GM19023 (cell line): Measurements from ENCODE around the gene WASHC2A.
"Not testable (repeated sequence)": the region's sequence is repeated elsewhere in the genome, so short reads cannot be mapped to it uniquely, and the experiment has no call there.

ENCODE experiments used
- ATAC-seq: cut with Tn5 transposase; IDR thresholded peaks from one replicate; pipeline ENCODE4 v1.9.1; 2021; ENCODE audit warnings: mild to moderate bottlenecking, moderate library complexity; ENCODE audit not compliant: unreplicated experiment

The WASHC2A gene

DNA sequence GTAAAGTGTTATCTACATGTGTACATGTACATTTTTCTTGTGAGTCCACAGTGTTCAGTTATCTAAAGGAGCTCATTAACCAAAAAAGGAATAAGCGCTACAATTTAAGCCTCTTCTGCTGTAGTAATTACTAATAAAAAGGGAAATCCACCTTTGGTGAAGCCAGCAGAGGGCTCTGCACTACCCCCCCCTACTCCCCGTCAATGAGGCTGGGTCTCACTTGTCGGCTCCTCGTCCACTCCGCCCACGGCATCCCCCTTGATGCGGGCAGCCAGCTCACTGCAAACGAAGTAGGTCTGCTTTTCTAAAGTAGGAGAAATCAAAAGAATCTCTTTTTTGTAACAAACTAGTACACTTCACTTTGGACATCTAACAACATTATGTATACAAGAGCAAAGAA, 4.7 kb upstream of the WASHC2A start:
- ATAC-seq = no peak

DNA sequence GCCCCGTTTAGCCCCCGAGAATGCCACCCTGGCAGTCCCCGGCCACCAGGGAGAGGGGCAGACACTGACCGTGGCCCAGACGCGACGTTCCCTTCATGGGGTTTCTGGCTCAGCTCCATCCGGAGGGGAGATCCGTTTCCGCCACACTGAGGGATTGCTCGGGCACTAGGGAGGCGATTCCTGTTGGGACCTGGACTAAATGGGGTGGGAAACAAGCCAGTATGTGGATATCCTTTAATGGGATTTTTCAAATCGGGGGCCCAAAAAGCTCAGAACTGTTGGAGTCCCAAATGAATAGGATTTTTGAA, 552 bp downstream of the WASHC2A start:
- not testable (repeated sequence) for ATAC-seq

DNA sequence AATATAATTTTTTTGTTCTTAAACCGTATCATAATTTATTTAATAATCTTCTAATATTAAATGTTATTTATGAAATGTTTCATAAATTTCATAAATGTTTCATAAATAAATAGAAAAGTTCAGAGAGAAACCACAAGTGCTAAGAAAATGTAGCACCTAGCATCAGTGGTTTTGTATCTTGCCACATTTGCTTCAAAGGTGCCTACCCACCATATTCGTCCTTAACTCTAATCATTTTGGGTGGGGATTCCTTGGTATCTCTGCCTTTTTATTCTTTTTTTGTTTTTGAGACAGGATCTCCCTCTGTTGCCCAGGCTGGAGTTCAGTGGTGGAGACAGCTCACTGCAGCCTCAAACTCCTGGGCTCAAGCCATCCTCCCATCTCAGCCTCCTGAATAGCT, 7.4 kb downstream of the WASHC2A start:
- ATAC-seq = not testable (repeated sequence)

DNA sequence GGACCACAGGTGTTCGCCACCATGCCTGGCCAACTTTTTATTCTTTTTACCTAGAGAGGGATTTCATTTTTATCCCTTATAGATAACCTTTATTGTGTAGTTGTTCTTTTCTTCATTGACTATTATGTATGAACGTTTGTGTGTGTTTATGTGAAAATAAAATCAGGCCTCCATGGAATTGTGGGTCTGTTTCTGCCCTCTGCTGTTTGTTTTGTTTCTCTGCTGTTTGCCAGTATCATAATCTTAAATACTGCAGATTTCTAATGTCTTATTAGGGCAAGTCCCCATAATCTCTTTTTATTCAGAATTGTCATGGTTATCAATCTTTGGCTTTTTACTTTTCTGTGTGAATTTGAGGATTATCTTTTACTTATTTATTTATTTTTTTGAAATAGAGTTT, 7.8 kb downstream of the WASHC2A start:
- not testable (repeated sequence) for ATAC-seq

DNA sequence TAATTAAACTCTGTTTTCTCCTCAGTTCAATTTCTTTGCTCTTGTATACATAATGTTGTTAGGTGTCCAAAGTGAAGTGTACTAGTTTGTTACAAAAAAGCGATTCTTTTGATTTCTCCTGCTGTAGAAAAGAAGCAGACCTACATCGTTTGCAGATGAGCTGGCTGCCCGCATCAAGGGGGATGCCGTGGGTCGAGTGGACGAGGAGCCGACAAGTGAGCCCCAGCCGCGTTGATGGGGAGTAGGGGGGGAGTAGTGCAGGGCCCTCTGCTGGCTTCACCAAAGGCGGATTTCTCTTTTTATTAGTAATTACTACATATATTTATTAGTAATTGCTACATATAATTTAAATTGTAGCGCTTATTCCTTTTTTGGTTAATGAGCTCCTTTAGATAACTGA, 23.6 kb downstream of the WASHC2A start:
- ATAC-seq = not testable (repeated sequence)

DNA sequence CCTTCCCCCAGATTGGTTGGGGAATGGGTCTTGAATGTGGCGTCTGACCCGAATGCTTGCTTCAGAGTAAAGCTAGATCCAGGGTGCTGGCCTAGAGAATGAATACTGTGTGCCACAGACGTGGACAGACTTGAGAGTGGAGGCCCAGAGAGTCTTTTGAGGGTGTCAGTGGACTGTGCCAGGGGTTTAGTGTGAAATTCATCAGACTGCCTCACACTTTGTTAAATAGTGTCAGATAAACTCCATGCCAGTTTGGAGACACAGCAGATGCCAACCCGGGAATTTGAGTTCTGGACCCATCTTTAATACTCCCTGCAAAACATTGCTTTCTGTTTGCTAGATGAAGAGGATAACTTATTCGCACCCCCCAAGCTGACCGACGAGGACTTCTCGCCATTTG, 25.2 kb downstream of the WASHC2A start:
- not testable (repeated sequence) for ATAC-seq

DNA sequence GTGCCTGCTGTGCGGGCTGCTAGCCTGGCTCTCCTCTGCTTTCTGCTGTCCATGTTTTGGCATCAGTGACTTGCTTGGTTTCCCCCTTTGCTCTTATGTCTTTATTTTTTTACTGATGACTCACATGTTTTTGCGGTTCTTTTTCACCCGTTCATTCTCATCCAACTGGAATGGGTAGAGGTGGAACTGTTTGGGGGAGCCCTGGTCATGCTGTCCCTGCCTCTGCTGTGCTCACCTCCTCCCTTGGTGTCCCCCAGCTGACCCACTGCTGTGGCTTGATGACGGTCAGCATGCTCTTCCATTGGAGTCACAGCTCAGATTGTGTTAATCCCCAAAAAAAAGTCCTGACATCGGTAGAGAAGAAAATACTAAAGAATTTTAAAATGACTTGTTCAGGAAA, 26.9 kb downstream of the WASHC2A start:
- ATAC-seq = not testable (repeated sequence)

DNA sequence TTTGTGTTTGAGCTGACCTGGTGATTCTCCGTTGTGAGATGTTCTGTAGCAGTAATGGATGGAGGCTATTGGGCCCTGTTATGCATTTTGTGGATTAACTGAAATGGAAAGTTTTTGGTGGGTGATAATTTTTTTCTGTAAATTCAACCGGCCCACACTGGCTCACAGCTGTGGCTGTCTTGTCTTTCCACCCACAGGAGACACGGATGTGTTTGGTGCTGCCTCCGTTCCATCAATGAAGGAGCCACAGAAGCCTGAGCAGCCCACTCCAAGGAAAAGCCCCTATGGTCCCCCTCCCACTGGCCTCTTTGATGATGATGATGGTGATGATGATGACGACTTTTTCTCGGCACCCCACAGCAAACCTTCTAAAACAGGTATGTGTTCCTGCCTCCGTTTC, 27.6 kb downstream of the WASHC2A start:
- ATAC-seq = not testable (repeated sequence)

DNA sequence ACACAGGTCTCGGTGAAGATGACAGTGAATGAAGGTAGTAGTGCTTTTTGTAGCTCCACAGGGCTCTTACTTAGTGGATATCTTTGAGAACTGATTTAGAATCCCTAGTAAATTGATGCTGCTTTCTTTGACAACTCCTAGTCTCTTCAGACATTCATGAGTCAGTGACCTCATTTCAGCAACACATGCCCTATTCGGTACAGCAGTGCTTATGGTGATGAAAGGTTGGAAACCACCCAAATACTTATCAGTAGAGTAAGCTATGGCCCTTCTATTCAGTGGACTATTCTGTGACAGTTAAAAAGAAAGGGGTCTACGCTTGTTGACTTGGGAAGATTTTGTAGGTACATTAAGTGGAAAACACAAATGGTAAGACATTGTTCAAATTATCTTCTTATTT, 29.0 kb downstream of the WASHC2A start:
- not testable (repeated sequence) for ATAC-seq

DNA sequence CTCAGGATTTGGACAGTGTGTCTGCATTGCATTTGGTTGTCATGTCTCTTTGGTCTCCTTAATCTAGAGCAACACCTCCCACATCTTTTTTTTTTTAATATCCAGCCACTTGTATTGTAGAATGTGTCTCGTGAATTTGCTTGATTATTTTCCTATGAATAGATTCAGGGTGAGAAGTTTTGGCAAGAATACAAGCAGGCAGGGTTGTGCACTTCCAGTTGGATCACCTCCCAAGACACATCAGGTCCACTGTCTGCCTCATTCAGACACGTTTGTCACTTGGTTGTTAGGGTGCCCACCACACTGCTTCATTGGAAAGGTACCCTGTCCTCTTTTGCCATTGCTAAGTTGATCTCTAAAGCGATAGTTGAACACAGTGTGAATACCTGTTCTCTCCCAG, 30.9 kb downstream of the WASHC2A start:
- not testable (repeated sequence) for ATAC-seq

DNA sequence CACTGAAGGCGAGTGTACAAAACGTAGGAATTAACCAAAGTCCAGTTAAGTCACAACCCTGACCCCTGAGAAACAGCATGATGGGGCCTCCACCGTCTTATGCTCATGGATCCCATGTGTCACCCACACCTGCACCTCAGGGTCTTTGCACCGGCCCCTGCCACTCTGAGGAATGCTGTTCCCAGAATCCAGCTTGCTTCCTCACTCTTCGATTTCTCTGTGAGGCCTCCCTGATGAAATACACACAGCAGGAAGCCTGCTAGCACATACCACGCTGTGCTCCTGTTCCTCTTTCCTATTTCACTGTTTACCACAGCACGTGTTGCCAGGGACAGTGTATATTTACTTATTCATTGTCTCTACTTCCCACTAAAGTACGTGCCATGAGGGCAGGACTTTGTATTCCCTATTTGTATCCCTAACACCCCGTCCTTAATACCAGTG, 33.4 kb downstream of the WASHC2A start:
- ATAC-seq = not testable (repeated sequence)

DNA sequence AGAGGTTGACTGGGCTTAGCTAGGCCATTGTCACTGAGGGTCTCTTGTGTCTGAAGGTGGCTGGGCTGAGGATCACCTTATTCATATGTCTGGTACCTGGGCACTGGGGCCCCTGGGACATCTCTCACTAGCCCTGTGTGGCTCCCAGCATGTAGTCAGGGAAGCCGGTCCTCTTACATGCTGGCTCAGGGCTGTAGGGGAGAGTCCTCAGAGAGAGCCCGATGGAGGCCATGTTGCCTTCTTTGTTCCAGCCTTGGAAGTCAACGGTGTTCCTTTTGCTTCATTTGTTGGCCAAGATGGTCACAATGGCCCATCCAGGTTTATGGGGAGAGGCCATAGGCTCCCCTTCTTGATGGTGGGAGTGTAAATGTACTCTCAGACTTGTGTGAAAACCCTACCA, 34.0 kb downstream of the WASHC2A start:
- not testable (repeated sequence) for ATAC-seq

DNA sequence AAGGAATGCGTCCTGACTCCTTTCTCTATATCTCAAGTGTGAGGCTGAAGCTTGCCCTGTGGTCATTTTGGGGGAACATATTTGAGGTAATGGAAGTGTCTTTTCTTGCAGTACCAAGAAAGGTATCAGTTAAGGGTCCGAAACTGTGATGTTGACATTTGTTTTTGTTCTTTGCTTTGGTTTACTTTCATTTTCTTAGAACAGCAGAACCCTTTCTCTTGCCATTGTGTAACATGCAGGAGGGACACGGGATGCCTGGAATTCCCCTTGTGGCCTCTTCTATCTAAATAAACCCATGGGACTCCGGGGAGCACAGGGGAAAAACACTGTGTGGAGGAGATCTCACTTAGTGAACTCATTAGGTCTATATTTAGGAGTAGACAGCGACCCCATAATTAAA, 34.5 kb downstream of the WASHC2A start:
- ATAC-seq = peak; percentile 83

DNA sequence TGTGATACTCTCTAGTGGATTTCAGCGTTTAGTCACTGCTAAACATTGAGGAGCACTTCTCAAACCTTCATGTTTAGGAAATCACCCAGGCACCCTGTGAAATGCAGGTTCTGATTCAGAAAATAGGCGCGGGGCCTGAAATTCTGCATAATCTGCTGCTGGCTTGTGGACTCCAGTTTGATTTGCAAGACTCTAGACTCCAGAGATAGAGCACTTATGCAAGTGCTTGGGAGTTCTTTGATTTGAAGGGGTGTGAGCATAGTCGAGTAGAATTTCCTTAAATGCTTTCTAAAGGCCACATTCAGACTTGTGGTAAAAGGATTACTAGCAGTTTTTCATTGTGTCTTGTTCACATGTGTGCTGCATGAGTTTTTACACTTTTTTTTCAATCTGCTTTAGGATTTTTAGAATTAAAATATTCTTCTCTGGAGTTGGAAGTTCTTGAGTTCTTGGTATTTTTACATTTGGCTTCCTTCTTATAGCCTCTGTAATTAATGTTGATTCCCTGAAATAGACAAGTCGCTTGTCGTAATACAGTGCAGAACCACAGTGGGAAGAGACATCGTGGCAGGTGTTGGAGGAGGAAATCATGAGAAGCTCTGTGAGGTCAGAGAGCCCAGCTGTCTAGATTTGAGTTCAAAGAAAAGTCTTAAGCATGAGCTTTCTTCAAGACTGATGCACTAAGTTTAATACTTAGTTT, 41.4 kb downstream of the WASHC2A start:
- ATAC-seq = not testable (repeated sequence)

DNA sequence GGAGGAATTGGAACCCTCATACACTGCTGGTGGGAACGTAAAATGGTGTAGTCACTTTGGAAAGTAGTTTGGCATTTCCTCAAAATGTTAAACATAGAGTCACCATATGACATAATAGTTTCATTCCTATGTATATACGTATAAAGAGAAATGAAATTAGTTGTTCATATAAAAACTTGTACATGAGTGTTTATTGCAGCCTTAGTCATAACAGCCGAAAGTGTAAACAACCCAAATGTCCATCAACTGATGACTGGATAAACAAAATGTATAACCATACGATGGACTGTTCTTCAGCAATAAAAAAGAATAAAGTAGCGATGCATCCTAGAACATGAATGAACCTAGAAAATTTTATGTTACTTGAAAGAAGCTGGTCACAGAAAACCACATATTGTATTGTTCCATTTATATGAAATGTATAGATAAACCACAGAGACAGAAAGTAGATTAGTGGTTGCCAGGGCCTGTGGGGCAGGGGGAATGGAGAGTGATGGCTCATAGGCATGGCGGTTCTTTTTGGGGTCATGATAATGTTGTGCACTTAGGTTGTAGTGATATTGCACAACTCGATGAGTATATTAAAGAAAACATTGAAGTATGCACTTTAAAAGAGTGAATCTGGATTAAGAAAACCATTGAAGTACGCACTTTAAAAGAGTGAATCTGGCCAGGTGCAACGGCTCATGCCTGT, 44.8 kb downstream of the WASHC2A start:
- ATAC-seq = not testable (repeated sequence)

DNA sequence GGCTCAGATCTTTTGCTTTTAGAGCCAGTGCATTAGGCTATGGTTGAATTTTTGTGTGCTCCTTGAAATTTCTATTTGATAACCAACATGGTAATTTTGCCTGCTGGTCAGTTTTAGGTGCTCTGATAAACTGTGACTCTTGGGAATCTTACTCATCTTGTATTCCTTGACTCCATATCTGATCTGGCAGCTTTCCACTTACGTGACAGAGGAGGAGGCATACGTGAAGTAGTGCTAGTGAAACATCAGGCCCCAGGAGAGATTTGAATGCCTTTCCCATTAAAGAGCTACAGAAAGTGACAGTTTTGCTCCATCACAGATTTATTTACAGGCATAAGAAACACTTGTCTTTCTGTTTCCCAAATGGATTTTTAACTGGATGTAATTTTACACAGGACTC, 59.0 kb downstream of the WASHC2A start:
- ATAC-seq = not testable (repeated sequence)

DNA sequence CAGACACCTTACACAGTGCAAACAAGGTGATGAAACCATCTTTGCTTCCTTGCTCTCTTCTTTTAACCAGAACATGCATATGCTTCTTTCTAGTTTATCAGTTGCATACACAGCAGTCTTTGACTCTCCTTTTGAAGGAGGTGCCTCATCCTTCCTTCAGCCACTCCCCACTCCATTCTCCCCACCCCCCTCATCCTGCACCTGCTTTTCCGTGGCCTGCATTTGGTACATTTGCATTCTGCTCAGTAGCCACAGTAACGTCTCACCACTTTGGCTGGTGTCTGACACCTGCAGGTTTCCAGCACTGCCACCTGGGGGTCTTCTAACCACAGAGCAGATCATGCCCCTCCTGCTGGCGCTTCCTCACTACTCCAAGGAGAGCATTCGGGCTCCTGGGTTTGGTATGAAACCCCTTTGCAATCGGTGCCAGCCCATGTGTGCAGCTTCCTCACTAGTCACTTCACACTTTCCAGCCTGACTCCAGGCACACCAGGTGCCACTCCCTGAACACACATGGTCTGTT, 60.1 kb downstream of the WASHC2A start:
- not testable (repeated sequence) for ATAC-seq

DNA sequence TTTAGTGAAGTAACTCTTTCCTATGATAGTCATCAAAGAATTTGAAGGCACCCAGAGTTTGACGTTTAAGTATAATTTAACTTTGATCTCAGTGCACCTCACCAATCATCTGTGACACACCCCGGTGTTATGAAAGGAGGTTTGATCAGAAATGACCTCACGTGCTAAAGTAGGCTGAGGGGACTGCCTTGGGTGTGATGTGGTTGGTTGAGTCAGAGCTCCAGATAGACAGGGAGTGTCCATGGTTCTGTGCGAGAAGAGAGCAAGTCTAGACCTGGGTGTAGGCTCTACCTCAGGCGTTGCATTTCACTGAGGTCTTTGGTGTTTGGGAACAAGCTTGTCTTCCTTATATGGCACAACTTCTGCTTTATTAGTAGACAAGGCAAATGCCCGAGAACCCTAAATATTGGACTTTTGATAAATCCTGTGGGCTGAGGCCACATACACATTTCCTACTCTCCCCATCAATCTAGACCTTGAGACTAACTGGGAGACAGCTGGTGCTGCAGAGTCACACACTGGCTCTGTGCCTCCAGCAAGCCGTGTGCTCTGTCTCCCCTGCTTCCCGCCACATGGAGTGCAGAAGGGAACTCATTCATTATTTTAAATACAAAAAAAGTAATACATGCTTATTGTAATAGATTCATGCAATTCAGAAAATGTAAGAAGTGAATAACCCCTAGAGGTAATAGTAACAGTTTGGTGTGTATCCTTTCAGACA, 63.7 kb downstream of the WASHC2A start:
- ATAC-seq = not testable (repeated sequence)

DNA sequence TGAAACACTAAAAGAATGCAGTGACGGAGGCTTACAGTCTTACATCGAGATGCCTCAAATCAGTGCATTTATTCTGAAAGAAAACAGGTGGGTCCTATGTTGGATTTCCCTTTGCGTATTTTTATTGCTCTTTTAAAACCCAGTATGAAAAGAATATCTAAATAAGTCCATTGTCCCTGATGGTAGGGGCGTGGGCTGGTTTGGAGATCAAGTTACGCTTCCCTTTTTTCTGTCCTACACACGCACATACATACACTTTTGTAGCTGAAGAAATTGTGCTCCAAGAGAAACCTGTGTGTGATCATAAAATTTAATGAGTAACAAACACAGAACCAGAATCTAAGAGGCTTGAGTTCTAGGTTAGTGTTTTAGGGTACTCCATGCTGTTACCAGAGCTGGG, 64.6 kb downstream of the WASHC2A start:
- not testable (repeated sequence) for ATAC-seq

DNA sequence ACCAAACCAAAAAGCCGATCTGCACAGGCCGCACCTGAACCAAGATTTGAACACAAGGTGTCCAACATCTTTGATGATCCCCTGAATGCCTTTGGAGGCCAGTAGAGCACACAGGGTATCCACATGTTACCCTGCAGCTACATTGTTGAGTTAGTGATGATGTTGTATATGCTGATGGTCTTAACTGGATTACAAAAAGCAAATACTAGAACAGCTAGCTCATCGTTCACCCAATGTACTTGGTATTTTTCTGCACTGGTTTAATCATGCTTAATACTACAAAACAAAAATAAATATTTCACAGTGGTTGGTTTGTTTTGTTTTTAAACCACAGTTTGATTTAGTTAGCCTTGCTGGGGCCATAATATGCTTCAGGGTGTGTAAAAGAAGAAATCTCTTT, 65.1 kb downstream of the WASHC2A start:
- ATAC-seq = not testable (repeated sequence)

DNA sequence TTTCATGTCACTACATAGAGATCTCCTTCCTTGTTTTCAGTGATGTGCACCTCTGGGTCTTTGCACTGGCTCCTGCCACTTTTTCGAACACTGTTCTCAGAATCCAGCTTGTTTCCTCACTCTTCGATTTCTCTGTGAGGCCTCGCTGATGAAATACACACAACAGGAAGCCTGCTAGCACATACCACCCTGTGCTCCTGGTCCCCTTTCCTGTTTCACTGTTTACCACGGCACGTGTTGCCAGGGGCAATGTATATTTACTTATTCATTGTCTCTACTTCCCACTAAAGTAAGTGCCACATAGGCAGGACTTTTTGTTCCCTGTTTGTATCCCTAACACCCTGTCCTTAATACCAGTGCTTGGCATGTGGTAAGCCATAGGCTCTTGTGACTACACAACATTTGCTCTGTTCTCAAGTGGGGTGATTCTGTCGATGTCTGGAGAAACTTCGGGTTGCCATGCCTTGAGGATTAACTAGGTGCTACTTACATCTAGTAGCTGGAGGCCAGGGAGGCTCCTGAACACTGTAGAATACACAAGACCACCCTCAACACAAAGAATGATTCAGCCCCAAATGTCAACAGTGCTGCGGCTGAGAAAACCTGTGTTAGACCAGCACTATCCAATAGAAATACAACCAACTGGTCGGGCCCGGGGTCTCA, 75.9 kb downstream of the WASHC2A start:
- not testable (repeated sequence) for ATAC-seq
